ENCODE results near the gene ASB7. TPM values are rescaled to one million over a fixed set of nuclear protein-coding genes. Genes with fewer than 3 reads are reported as not detected.
A peak's percentile ranks its signal among the peaks of the same experiment; 100 is the strongest.

The ASB7 gene
- total and polyA plus RNA-seq, 2 donors (not counting 1 experiment from before 2014, with no cell fraction given): 12.1 to 19.8 TPM

- no peak overlapping the region for H3K27ac ChIP-seq (ENCODE audit: insufficient read depth, low read length)
- no peak overlapping the region for H3K9ac ChIP-seq (ENCODE audit: insufficient read depth, low read length)
- peaks cover 2% of the 10 kb centered on the region for H3K4me1 ChIP-seq (ENCODE audit: control insufficient read depth, extremely low read depth, insufficient read depth, low read length)
- H3K79me2 ChIP-seq (ENCODE audit: control insufficient read depth, insufficient read depth, low read length): no peaks in the 10 kb centered on the region
- DNase-seq (ENCODE audit: low read depth in 2 of 2): peak; percentile 67 to 87
- TF ChIP-seq EZH2 (IDR thresholded peaks at IDR 0.05; ENCODE audit: low read length, missing control alignments) (no peak), CTCF (conservative IDR thresholded peaks at IDR 0.05 in 1 of 2, IDR thresholded peaks at IDR 0.05 in 1 of 2; ENCODE audit: low read depth in 1 of 2, low read length in 2 of 2) (no peak)
- H3K36me3 ChIP-seq (ENCODE audit: control insufficient read depth, insufficient read depth, low read length): no peaks in the 10 kb centered on the region
- H3K4me2 ChIP-seq (ENCODE audit: extremely low read depth, insufficient read depth, low read length): no peak overlapping the region
- no peaks in the 10 kb centered on the region for H4K20me1 ChIP-seq (ENCODE audit: control insufficient read depth, extremely low read depth, insufficient read depth, low read length)
- H2AFZ ChIP-seq (ENCODE audit: low read length): no peak overlapping the region
- no peaks in the 10 kb centered on the region for H3K9me3 ChIP-seq (ENCODE audit: control insufficient read depth, insufficient read depth, low read depth, low read length)
- H3K4me3 ChIP-seq (replicated peaks in 1 of 4; ENCODE audit: control extremely low read depth in 1 of 4, insufficient read depth in 1 of 4, low read depth in 3 of 4, low read length in 4 of 4): no peak overlapping the region
- H3K27me3 ChIP-seq (ENCODE audit: control insufficient read depth, insufficient read depth, low read length): no peaks in the 10 kb centered on the region
Measured at GRCh38 chr15:100694381-100695021, 92.1 kb downstream of the ASB7 start.

GRCh38 chr15:100695048-100695447 is 92.7 kb downstream of the ASB7 start:
- Histone ChIP-seq H3K9me3 (ENCODE audit: control insufficient read depth, insufficient read depth, low read depth, low read length) (no peaks in the 10 kb centered on the region), H3K4me2 (ENCODE audit: extremely low read depth, insufficient read depth, low read length) (no peak overlapping the region), H3K27ac (ENCODE audit: insufficient read depth, low read length) (no peak overlapping the region), H3K4me1 (ENCODE audit: control insufficient read depth, extremely low read depth, insufficient read depth, low read length) (peaks cover 2% of the 10 kb centered on the region), H4K20me1 (ENCODE audit: control insufficient read depth, extremely low read depth, insufficient read depth, low read length) (no peaks in the 10 kb centered on the region), H3K9ac (ENCODE audit: insufficient read depth, low read length) (no peak overlapping the region), H2AFZ (ENCODE audit: low read length) (no peak overlapping the region), H3K4me3 (replicated peaks in 1 of 4; ENCODE audit: control extremely low read depth in 1 of 4, insufficient read depth in 1 of 4, low read depth in 3 of 4, low read length in 4 of 4) (no peak overlapping the region), H3K79me2 (ENCODE audit: control insufficient read depth, insufficient read depth, low read length) (no peaks in the 10 kb centered on the region), H3K36me3 (ENCODE audit: control insufficient read depth, insufficient read depth, low read length) (no peaks in the 10 kb centered on the region), H3K27me3 (ENCODE audit: control insufficient read depth, insufficient read depth, low read length) (no peaks in the 10 kb centered on the region)
- DNase-seq (ENCODE audit: low read depth in 2 of 2): no peak
- no peak for TF ChIP-seq EZH2 (IDR thresholded peaks at IDR 0.05; ENCODE audit: low read length, missing control alignments)
- no peak for TF ChIP-seq CTCF (conservative IDR thresholded peaks at IDR 0.05 in 1 of 2, IDR thresholded peaks at IDR 0.05 in 1 of 2; ENCODE audit: low read depth in 1 of 2, low read length in 2 of 2)

DNA sequence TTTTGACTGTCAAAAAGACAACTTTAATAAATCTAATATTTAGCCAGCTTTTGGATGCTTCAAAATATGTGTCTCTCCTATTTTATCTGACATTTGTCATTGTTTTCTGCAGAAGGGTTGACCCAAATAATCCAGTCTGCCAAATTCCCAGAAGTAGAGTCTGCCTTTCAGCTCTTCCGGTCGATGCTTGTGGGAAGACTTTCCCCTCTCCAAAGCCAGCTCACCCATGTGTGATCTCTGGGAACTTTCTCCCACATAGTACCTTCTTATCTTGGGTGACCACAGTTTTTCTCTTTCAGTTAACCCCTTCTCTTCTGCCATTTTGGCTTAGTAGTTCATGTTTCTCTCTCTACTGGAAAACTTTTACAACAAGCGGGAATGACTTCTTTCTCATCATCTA is 94.1 kb downstream of the ASB7 start:
- TF ChIP-seq CTCF (conservative IDR thresholded peaks at IDR 0.05 in 1 of 2, IDR thresholded peaks at IDR 0.05 in 1 of 2; ENCODE audit: low read depth in 1 of 2, low read length in 2 of 2) (no peak), EZH2 (IDR thresholded peaks at IDR 0.05; ENCODE audit: low read length, missing control alignments) (no peak)
- Histone ChIP-seq H2AFZ (ENCODE audit: low read length) (no peak overlapping the region), H3K36me3 (ENCODE audit: control insufficient read depth, insufficient read depth, low read length) (no peaks in the 10 kb centered on the region), H3K9me3 (ENCODE audit: control insufficient read depth, insufficient read depth, low read depth, low read length) (no peaks in the 10 kb centered on the region), H3K4me1 (ENCODE audit: control insufficient read depth, extremely low read depth, insufficient read depth, low read length) (peaks cover 2% of the 10 kb centered on the region), H3K4me3 (replicated peaks in 1 of 4; ENCODE audit: control extremely low read depth in 1 of 4, insufficient read depth in 1 of 4, low read depth in 3 of 4, low read length in 4 of 4) (no peak overlapping the region), H3K79me2 (ENCODE audit: control insufficient read depth, insufficient read depth, low read length) (no peaks in the 10 kb centered on the region), H4K20me1 (ENCODE audit: control insufficient read depth, extremely low read depth, insufficient read depth, low read length) (no peaks in the 10 kb centered on the region), H3K9ac (ENCODE audit: insufficient read depth, low read length) (no peak overlapping the region), H3K27ac (ENCODE audit: insufficient read depth, low read length) (no peak overlapping the region), H3K4me2 (ENCODE audit: extremely low read depth, insufficient read depth, low read length) (no peak overlapping the region), H3K27me3 (ENCODE audit: control insufficient read depth, insufficient read depth, low read length) (no peaks in the 10 kb centered on the region)
- DNase-seq (ENCODE audit: low read depth in 2 of 2): peak in 1 of 2 donors; percentile 85

Other genes starting within 250 kb of the ASB7 start
- not detected in 2 replicates for gene CERS3, start 73.6 kb upstream of the ASB7 start, total RNA-seq
- gene CERS3, start 73.6 kb upstream of the ASB7 start, polyA plus RNA-seq: not detected in 2 replicates
- 7.3 and 7.7 TPM in 2 replicates for gene LINS1, start 405 bp upstream of the ASB7 start, total RNA-seq
- gene LINS1, start 405 bp upstream of the ASB7 start, polyA plus RNA-seq: 9.4 and 11.6 TPM in 2 replicates